GM19035 (cell line): ENCODE results near the gene SYT7.

Experiments used
- ATAC-seq: cut with Tn5 transposase; IDR thresholded peaks from one replicate; pipeline ENCODE4 v1.9.1; 2021; ENCODE audit not compliant: unreplicated experiment

SYT7 gene

DNA sequence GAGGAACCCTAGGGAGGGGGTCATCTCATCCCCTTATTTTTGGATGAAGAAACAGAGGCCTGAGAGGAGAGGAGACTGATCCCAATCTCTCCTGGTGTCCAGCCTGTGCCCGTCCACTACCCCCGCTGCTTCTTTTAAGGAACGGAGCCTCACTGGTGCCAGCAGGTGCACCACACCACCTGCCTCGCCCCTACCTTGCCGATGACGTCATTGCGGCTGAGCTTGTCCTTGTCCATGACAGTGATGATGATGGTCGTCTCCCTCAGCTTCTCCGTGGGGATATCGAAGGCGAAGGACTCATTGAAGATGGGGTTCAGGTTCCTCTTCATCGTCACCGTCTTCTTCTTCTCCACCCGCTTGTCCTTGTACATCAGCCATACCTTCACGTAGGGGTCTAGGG, 58.0 kb downstream of the SYT7 start:
- no peak for ATAC-seq

DNA sequence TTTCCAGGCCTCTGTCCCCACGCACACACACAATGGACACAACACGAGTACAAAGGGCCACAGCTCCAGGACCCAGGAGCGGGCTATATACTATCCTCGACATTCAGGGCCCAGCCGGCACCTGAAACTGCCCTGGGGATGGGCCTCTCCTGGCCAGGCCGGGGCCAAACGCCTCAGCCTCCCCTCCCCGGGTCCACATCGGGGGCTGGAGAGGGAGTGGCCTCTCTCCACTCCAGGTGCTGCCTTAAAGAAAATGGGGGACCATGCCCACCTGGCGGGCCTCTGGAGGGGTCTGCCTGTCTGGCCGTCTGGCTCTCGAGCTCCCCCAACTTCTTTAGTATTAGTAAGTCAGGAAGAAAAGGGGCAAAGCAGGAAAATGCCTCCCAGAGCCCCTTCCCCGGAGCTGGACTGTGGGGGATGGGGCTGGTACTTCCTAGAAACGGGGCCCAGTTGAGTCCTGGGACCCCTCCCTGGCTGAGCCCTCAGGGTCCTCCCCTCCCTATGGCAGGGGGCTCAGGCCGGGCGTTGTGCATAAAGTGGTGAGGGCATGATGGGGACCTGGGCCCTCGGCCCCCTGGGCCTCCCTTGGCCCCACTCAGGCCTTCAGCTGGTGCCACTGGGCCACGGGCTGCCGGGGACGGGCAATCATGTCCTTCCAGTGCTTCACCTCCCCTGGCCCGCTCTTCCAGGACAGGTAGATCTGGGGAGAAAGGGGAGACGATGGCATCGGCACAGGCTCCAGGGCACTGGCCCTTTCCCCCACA, 62.7 kb downstream of the SYT7 start:
- ATAC-seq: no peak

DNA sequence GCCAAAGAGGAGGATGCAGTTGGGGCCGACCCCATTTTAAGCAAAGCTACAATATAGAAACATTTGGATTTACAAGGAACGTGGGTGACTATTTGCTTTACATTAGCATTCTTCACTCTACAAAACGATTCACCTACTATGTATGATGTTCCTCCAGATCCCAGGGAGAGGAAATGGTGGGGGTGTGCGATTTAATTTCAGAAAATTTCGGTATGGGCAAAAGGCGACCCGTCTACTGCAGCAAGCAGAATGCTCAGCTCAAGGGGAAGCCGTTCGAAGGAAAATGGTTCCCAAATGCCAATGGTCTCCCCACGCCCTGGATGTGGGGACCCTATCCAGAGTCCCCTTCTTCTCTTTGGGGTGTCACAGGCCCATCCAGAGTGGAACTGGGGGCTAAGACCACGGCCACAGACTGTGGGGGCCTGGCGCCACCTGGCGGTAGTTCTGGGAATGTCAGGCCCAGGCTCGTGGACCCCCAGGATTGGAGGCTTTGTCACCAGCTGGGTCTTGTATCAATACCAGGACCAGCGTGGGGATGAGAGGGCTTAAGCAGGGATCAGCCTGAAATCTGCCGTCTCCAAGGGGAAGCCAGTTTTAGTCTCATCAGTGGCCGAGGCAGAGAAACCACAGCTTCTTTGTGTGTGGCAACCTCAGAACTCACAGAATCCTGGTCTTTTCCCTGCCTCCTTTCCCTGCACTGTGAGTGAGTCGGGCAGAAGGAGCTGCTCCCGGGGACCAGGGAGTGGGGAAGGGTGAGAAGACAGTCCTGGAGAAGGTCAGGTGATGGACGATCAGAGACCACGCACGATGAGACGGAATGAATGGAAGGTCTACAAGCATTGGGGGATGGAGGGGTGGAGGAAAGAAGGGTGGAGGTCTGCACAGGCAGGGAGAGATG, 64.0 kb downstream of the SYT7 start:
- ATAC-seq: no peak

- no peak for ATAC-seq
Measured at GRCh38 chr11:61516191-61516590, 64.7 kb downstream of the SYT7 start.

DNA sequence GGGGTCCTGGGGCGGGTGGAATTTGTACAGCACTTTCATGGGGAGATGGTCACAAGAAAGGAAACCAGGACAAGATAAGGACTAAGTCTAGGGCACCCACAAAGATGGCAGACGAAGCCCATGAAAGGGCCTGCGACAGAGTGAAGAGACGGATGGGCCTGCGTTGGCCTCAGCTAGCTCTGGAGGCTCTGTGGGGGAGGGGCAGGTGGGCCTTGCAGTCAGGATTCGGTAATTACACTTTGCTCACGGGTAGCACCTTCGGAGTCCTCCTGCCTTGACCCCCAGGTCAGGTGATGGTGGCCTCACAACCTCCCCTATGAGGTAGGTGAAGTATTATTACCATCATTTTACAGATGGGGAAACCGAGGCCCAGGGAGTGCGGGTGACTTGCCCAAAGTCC, 65.2 kb downstream of the SYT7 start:
- ATAC-seq: no peak

DNA sequence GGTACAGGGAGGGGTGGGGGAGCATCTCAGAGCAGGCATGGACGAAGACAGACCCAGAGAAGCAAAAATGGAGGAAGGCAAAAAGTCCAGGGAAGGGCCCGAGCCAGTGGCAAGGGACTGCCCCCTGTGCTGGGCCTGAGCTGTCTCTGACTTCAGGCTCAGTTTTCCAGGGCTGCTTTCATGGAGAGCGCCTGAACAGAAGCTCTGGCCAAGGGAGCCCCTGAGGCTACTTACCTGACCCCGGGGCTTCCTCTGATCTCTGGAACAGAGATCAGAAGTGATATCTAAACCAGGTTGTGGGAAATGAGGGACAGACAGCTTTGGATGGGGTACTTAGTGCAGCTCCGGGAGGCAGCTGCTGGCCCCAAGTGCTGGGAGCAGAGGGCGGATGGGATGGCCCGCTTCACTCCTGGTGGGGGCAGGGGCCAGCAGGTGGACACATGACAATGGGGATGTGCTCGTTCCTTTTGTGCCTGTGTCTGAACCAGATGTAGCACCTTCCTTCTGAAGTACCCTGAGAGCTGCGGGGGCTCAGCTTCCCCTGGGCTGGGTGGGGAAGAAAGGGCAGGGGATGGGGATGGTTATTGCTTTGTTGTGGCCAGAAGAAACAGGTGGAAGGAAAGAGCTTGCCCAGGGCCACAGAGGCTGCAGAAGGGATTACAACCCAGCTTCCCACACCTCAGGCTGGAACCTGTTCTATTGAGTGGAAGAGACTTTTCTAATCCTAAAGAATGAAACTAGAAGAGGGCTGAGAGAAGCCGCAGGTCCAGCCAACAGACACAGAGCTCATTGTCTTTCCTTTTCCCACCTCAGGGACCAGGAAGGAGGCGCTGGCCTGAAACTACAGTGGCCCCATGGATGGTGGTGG, 66.6 kb downstream of the SYT7 start:
- ATAC-seq: no peak

DNA sequence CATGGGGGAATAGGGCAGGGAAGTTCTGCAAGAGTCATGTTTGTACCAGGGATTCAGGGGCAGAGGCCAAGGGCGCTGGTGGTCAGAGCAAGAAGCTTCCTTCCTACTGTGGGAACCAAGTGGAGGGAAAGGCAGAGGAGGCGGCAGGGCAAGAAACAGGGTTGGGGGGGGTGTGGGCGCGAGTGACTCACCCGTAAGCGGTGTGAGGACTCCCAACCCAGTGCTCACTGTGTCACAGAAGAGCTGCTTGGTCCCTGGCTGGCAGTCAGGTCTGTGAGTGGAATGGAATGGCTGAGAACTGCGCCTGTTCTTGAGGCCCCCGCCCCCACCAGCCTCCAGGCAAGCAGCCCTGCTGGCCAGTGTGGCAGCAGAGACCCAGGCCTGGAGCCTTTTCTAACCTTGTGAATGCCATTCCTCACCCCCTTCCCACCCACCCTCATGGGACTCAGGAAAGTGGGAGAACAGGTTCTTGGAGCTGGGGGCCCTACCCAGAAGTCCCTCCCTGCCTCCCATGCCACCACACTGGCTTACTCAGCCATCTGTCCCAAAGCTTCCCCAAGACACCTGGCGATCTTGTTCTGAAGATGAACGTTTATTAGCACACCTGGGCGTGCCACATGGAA, 67.6 kb downstream of the SYT7 start:
- no peak for ATAC-seq

- ATAC-seq: no peak
Measured at GRCh38 chr11:61512435-61512834, 68.4 kb downstream of the SYT7 start.

- no peak for ATAC-seq
Measured at GRCh38 chr11:61511383-61511782, 69.5 kb downstream of the SYT7 start.

DNA sequence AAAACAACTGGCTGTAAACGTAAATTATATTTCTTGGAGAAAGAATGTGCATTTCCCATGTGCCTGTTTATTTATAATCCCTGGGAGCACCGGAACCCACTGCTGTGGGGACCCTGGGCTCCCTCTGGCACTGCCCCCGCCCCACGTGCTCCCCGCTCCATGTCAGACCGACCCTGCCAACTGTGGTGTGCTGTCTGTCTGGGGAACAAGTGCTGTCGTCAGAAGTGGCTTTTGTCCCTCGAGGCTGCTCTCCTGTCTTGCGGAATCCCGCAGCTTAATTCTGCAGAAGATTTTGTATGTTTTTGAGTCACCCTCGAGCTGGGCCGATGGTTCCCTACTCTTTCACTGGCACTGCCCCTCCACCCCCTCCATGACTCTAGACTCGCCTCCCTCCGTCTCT, 69.9 kb downstream of the SYT7 start:
- ATAC-seq: no peak

DNA sequence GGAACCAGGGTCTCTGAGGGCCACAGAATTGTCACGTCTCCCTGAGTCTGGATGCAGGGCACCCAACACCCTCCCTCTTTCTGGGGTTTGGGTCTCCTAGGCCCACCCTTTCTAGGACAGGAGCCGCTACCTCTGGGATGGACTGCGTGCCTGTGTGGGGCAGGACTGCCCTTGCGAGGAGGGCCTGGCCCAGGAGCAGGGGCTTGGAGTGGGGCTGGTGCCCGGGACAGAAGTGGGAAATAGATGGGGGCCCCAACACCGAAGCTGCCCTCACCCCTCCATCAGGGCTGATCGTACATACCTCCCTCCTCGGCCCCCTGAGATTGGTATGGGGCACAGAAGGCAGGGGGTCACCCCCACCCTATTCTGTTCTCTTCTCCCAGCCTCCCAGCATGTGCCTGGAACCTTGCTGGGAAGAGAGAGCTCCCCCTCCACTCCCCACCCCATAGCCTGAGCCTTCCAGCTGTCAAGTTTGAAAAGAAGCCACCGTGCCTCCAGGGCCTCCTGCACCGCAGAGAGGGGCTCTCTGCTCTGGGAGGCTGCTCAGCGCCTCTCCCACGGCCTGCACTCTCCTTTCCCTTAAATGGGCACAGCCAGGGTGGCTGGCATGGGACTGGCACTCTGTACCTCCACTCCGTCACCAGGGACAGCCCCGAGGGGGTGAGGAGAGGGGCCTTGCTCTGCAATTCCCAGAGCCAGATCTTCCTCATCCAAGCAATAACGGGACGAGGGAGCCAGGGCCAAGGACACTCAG, 70.5 kb downstream of the SYT7 start:
- ATAC-seq: no peak

GRCh38 chr11:61509043-61510029, 71.5 kb downstream of the SYT7 start:
- peak; percentile 70 for ATAC-seq

DNA sequence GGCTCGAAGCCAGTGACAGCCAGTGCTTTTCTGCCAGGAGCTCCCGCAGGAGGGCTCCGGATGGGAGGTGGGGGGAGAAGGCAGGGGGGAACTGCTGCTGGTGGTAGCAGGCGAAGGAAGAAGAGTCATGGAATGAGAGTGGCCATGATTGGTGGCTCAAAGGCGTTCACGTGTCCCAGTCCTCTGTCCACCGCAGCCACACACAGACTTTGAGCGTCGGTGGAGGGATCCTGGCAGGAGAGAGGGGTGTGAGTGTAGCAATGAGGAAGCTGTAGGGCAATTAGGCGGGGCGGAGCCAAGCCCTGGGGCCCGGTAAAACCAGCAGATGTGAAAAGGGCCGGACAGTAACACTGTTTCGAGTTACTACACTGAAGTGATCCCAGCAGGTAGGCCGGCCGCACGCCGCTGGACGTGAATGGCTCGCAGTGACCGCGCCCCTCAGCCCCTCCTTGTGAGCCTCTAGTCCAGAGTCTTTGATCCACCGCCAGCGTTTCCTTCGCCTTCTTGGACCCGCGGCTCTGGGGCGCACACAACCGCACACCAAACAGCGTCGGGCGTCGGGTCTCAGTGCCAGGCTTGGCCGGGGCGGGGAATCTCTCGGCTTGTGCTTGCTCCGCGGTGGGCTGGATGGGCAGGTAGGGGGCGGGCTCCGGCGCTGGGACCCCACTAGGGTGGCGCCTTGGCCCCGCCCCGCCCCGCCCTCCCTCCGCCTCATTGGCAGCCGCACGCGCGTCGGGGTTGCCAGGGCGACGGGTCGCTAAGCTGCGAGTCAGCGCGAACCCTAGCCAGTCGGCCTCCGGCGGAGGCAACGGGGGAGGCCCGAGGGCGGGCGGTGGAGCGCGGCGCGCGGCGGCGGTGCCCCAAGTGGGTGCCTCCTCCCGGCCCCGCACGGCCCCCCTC, 72.7 kb downstream of the SYT7 start, which contains the start of gene LRRC10B:
TSS of gene LRRC10B (plus strand) at position 788 of the 900 bp plus-strand sequence. CDS start 250 bp downstream, outside the sequence.
- no peak for ATAC-seq

GRCh38 chr11:61507012-61507768, 73.7 kb downstream of the SYT7 start:
- no peak for ATAC-seq

- no peak for ATAC-seq
Measured at GRCh38 chr11:61505640-61506155, 75.2 kb downstream of the SYT7 start.

- ATAC-seq: no peak
Measured at GRCh38 chr11:61505106-61505505, 75.8 kb downstream of the SYT7 start.
